A673 (cell line): Measurements from ENCODE around the gene HCFC2.

Experiments used
- CTCF ChIP-seq: fragments of 300-800, 200-600 bp; sonication (generic); conservative IDR thresholded peaks from 2 replicates; pipeline ENCODE4 v1.5.1; 2017; ENCODE audit warnings: low read depth, mild to moderate bottlenecking, antibody characterized with exemption, low read length, moderate library complexity, mixed read lengths
- EZH2 ChIP-seq: fragments of 200-600 bp; sonication (generic); IDR thresholded peaks from 2 replicates; pipeline ENCODE4 v1.6.1; 2017; ENCODE audit warnings: borderline replicate concordance, low read depth, mild to moderate bottlenecking, mixed read lengths, antibody characterized with exemption, low read length; ENCODE audit not compliant: poor library complexity, severe bottlenecking

GRCh38 chr12:104080764-104081163 lies 16.4 kb downstream of the HCFC2 start:
- no peak for TF ChIP-seq EZH2
- no peak for TF ChIP-seq CTCF
